K562 (cell line): ENCODE results near the gene IRF6. TPM values are rescaled to one million over a fixed set of nuclear protein-coding genes. Genes with fewer than 3 reads are reported as not detected.

Experiments used
- C11orf30 ChIP-seq: fragments of 450-650 bp; IDR thresholded peaks from 2 replicates; pipeline ENCODE4 v1.6.1; 2016; ENCODE audit warnings: low read depth, mild to moderate bottlenecking
- ESRRA ChIP-seq: fragments of 450-650 bp; IDR thresholded peaks from 2 replicates; pipeline ENCODE4 v1.6.1; 2014; ENCODE audit warnings: low read depth, mild to moderate bottlenecking, moderate library complexity, borderline replicate concordance
- ID3 ChIP-seq, 2 experiments: fragments of 250-450 bp in 1 of 2; fragments of 450-650 bp in 1 of 2; sonication (Bioruptor Pico) in 1 of 2; IDR thresholded peaks; 2 replicates each; pipeline versions ENCODE4 v1.6.1 to v1.8.0; 2016 to 2021; ENCODE audit warnings: mild to moderate bottlenecking in 2 of 2, moderate library complexity in 2 of 2, missing compliant biosample characterization in 1 of 2, missing genetic modification characterization in 1 of 2
- IRF9 ChIP-seq: fragments of 450-650 bp; IDR thresholded peaks from 2 replicates; pipeline ENCODE4 v1.6.1; 2016; ENCODE audit warnings: missing biosample characterization, missing genetic modification characterization
- KAT2B ChIP-seq: IDR thresholded peaks from one replicate; pipeline ENCODE4 v1.6.1; 2012; ENCODE audit warnings: low read depth, mild to moderate bottlenecking, control low read depth, inconsistent platforms, low read length, moderate library complexity
- MBD1 ChIP-seq: fragments of 250-450 bp; sonication (Bioruptor Pico); IDR thresholded peaks from 2 replicates; pipeline ENCODE4 v1.8.0; 2022; ENCODE audit warnings: inconsistent platforms
- MCM5 ChIP-seq: fragments of 450-650 bp; IDR thresholded peaks from 2 replicates; pipeline ENCODE4 v1.6.1; 2016; ENCODE audit warnings: low read depth
- PHF21A ChIP-seq: fragments of 450-650 bp; IDR thresholded peaks from 2 replicates; pipeline ENCODE4 v1.6.1; 2017; ENCODE audit warnings: low read depth, borderline replicate concordance
- POLR2AphosphoS2 ChIP-seq: IDR thresholded peaks from 2 replicates; pipeline ENCODE4 v1.6.1; 2012; ENCODE audit warnings: low read length, improper control_type of control experiment
- PPARD ChIP-seq: fragments of 250-450 bp; sonication (Bioruptor Pico); IDR thresholded peaks from 2 replicates; pipeline ENCODE4 v1.8.0; 2022; ENCODE audit warnings: inconsistent platforms, mild to moderate bottlenecking, moderate library complexity
- PREB ChIP-seq: sonication (generic); formaldehyde crosslinking; IDR thresholded peaks from 2 replicates; pipeline ENCODE4 v1.8.1; 2023; ENCODE audit warnings: mild to moderate bottlenecking, missing genetic modification reagents
- SMAD2 ChIP-seq: fragments of 150-350 bp; IDR thresholded peaks from 2 replicates; pipeline ENCODE4 v1.6.1; 2014; ENCODE audit warnings: low read depth, mild to moderate bottlenecking, low read length
- SMAD4 ChIP-seq: fragments of 250-450 bp; sonication (Bioruptor Pico); conservative IDR thresholded peaks from 2 replicates; pipeline ENCODE4 v1.8.0; 2021; ENCODE audit warnings: inconsistent platforms, mild to moderate bottlenecking, moderate library complexity
- TCF7L2 ChIP-seq: fragments of 150-350 bp; IDR thresholded peaks from 2 replicates; pipeline ENCODE4 v1.6.1; 2016; ENCODE audit warnings: low read depth, mild to moderate bottlenecking, low read length, moderate library complexity
- TSC22D4 ChIP-seq: fragments of 450-650 bp; IDR thresholded peaks from 2 replicates; pipeline ENCODE4 v1.6.1; 2016; ENCODE audit warnings: missing genetic modification characterization, missing biosample characterization, control low read depth
- U2AF2 ChIP-seq: fragments of 200-400 bp; formaldehyde crosslinking; optimal IDR thresholded peaks from 2 replicates; pipeline ENCODE3; 2017; ENCODE audit warnings: low read depth, mild to moderate bottlenecking, low read length
- WHSC1 ChIP-seq: IDR thresholded peaks from one replicate; pipeline ENCODE4 v1.6.1; 2012; ENCODE audit warnings: low read length, control low read depth, inconsistent platforms
- ZNF121 ChIP-seq: sonication (generic); formaldehyde crosslinking; conservative IDR thresholded peaks from 2 replicates; pipeline ENCODE4 v1.8.0; 2022; ENCODE audit warnings: missing genetic modification reagents
- ZNF23 ChIP-seq: fragments of 250-450 bp; sonication (Bioruptor Pico); IDR thresholded peaks from 2 replicates; pipeline ENCODE4 v1.4.0; 2020; ENCODE audit warnings: mild to moderate bottlenecking
- ZNF3 ChIP-seq: fragments of 250-450 bp; sonication (Bioruptor Pico); IDR thresholded peaks from 2 replicates; pipeline ENCODE4 v1.5.0; 2021; ENCODE audit warnings: mild to moderate bottlenecking, moderate library complexity
- ZNF512 ChIP-seq: IDR thresholded peaks from 2 replicates; pipeline ENCODE4 v1.6.1; 2016; ENCODE audit warnings: missing genetic modification characterization, missing compliant biosample characterization
- ZNF584 ChIP-seq: fragments of 200-800 bp; sonication (Bioruptor generic); IDR thresholded peaks from 2 replicates; pipeline ENCODE4 v1.6.1; 2016; ENCODE audit warnings: low read depth, mild to moderate bottlenecking, missing genetic modification characterization, missing compliant biosample characterization
- ZNF695 ChIP-seq: fragments of 450-650 bp; formaldehyde crosslinking; IDR thresholded peaks from 2 replicates; pipeline ENCODE4 v1.4.0; 2020; ENCODE audit warnings: mild to moderate bottlenecking, moderate library complexity
- polyA plus RNA-seq, 8 experiments: library from polyadenylated mRNA; depleted of rRNA in 4 of 8; stranded (reverse) in 5 of 8; unstranded in 3 of 8; fragments of >200 nt; fragmentation: Nextera tagmentation in 2 of 8; fragmentation: Illumina TruSeq in 1 of 8; extraction: Ambion mirVana in 2 of 8; extraction: Trizol in 1 of 8; gene quantifications; 2 replicates each; pipeline versions ENCODE4 v1.2.1 to v1.2.3, GENCODE V29; 2011 to 2014; ENCODE audit warnings: inconsistent platforms in 1 of 8, missing spikeins in 1 of 8
- total RNA-seq, 7 experiments: library from RNA; depleted of rRNA in 6 of 7; stranded (reverse); fragments of >200 nt in 6 of 7; fragmentation: Illumina TruSeq in 2 of 7; extraction: Trizol in 2 of 7; gene quantifications; 2 replicates each; pipeline versions ENCODE4 v1.2.1 to v1.2.3, GENCODE V29; 2011 to 2021; ENCODE audit warnings: low replicate concordance in 1 of 7

The IRF6 gene
- total and polyA plus RNA-seq, 9 of the 15 experiments (the other 6 are each of a cell fraction or from before 2014, with no cell fraction given) = 0.03 to 0.65 (median 0.17) TPM

- TF ChIP-seq MBD1 (CRISPR knock-in tag) (no peak), ID3 (CRISPR knock-in tag; IDR thresholded peaks at IDR 0.05) (0 out of 2 replicates have a peak, but pooled peaks have one; percentile 12), ID3 (tag; IDR thresholded peaks at IDR 0.05) (no peak), SMAD2 (no peak), MCM5 (no peak), ZNF23 (CRISPR knock-in tag) (no peak), TCF7L2 (no peak), ESRRA (peak; percentile 60; the same call in 1 of the 2 replicates), C11orf30 (peak; percentile 79), PREB (CRISPR knock-in tag) (no peak), ZNF121 (no peak), ZNF695 (no peak), SMAD4 (CRISPR knock-in tag) (peak; percentile 58), U2AF2 (no peak), WHSC1 (no peak), ZNF512 (tag) (no peak), PHF21A (no peak), ZNF3 (CRISPR knock-in tag) (no peak), IRF9 (tag) (no peak), ZNF584 (CRISPR knock-in tag) (0 out of 2 replicates have a peak, but pooled peaks have one; percentile 52), TSC22D4 (tag) (no peak), POLR2AphosphoS2 (no peak), PPARD (no peak), KAT2B (no peak)
These were observed 21.7 kb upstream of the IRF6 start, which contains the start of gene UTP25 (continued) for GRCh38 chr1:209827384-209828262.
